Liver (tissue), 9 donors: ENCODE measurements around the gene DACH1. TPM values are rescaled to one million over a fixed set of nuclear protein-coding genes. Genes with fewer than 3 reads are reported as not detected.

ENCODE experiments used
- DNase-seq: peaks from one replicate; pipeline ENCODE4 v3.0.0-alpha.2; 2017; ENCODE audit warnings: low spot score
- H3K27ac ChIP-seq, 2 donors: one replicate each; pipeline ENCODE4 v1.7.0; 2013; ENCODE audit warnings: inconsistent platforms in 2 of 2, low read length in 2 of 2, control low read depth in 1 of 2, low read depth in 1 of 2, mild to moderate bottlenecking in 1 of 2
- H3K27me3 ChIP-seq, 4 donors: one replicate each; pipeline versions ENCODE4 v1.6.1 to v1.7.0; 2013; ENCODE audit warnings: low read length in 3 of 4, inconsistent platforms in 1 of 4, mild to moderate bottlenecking in 1 of 4, moderate library complexity in 1 of 4; ENCODE audit not compliant: control insufficient read depth in 4 of 4, insufficient read depth in 4 of 4
- H3K36me3 ChIP-seq, 4 donors: one replicate each; pipeline versions ENCODE4 v1.6.1 to v1.7.0; 2013; ENCODE audit warnings: low read length in 3 of 4, mild to moderate bottlenecking in 3 of 4, low read depth in 1 of 4, moderate library complexity in 1 of 4; ENCODE audit not compliant: control insufficient read depth in 4 of 4, insufficient read depth in 3 of 4
- H3K4me1 ChIP-seq, 4 donors: one replicate each; pipeline versions ENCODE4 v1.6.1 to v1.7.0; 2013; ENCODE audit warnings: low read length in 3 of 4, mild to moderate bottlenecking in 3 of 4, moderate library complexity in 1 of 4; ENCODE audit not compliant: control insufficient read depth in 4 of 4, insufficient read depth in 4 of 4
- H3K4me3 ChIP-seq, 3 donors: one replicate each; pipeline versions ENCODE4 v1.6.1 to v1.7.0; 2013; ENCODE audit warnings: low read length in 3 of 3, control low read depth in 1 of 3, low read depth in 1 of 3, mild to moderate bottlenecking in 1 of 3
- H3K9ac ChIP-seq, 2 donors: one replicate each; pipeline ENCODE4 v1.7.0; 2013; ENCODE audit warnings: low read length in 2 of 2, mild to moderate bottlenecking in 2 of 2, moderate library complexity in 2 of 2, control low read depth in 1 of 2, low read depth in 1 of 2
- H3K9me3 ChIP-seq, 4 donors: one replicate each; pipeline versions ENCODE4 v1.6.1 to v1.7.0; 2013; ENCODE audit warnings: low read length in 3 of 4; ENCODE audit not compliant: control insufficient read depth in 4 of 4
- EGR1 ChIP-seq, 2 donors: IDR thresholded peaks; 2 replicates each; pipeline ENCODE4 v1.6.1; 2016 to 2018; ENCODE audit warnings: antibody characterized with exemption in 2 of 2, low read depth in 2 of 2
- FOXA1 ChIP-seq: IDR thresholded peaks from 2 replicates; pipeline ENCODE4 v1.6.1; 2016; ENCODE audit warnings: antibody characterized with exemption
- FOXA2 ChIP-seq: IDR thresholded peaks from 2 replicates; pipeline ENCODE4 v1.6.1; 2016; ENCODE audit warnings: antibody characterized with exemption
- GABPA ChIP-seq, 2 donors: IDR thresholded peaks in 1 of 2; conservative IDR thresholded peaks in 1 of 2; 2 replicates each; pipeline ENCODE4 v1.6.1; 2016; ENCODE audit warnings: antibody characterized with exemption in 2 of 2, mild to moderate bottlenecking in 1 of 2, moderate library complexity in 1 of 2
- HNF4A ChIP-seq, 2 donors: conservative IDR thresholded peaks; 2 replicates each; pipeline ENCODE4 v1.6.1; 2016; ENCODE audit warnings: antibody characterized with exemption in 2 of 2, mild to moderate bottlenecking in 2 of 2
- HNF4G ChIP-seq: IDR thresholded peaks from 2 replicates; pipeline ENCODE4 v1.6.1; 2016; ENCODE audit warnings: antibody characterized with exemption
- JUND ChIP-seq, 2 donors: IDR thresholded peaks; 2 replicates each; pipeline ENCODE4 v1.6.1; 2016; ENCODE audit warnings: antibody characterized with exemption in 2 of 2
- NR2F2 ChIP-seq: IDR thresholded peaks from 2 replicates; pipeline ENCODE4 v1.6.1; 2016; ENCODE audit warnings: antibody characterized with exemption
- RAD21 ChIP-seq, 2 donors: IDR thresholded peaks; 2 replicates each; pipeline ENCODE4 v1.6.1; 2016; ENCODE audit warnings: antibody characterized with exemption in 2 of 2, mild to moderate bottlenecking in 2 of 2
- RXRA ChIP-seq, 2 donors: IDR thresholded peaks; 2 replicates each; pipeline ENCODE4 v1.6.1; 2017 to 2018; ENCODE audit warnings: antibody characterized with exemption in 2 of 2, mild to moderate bottlenecking in 1 of 2
- SP1 ChIP-seq: IDR thresholded peaks from 2 replicates; pipeline ENCODE4 v1.6.1; 2018; ENCODE audit warnings: antibody characterized with exemption, mild to moderate bottlenecking
- TAF1 ChIP-seq: conservative IDR thresholded peaks from 2 replicates; pipeline ENCODE4 v1.6.1; 2016; ENCODE audit warnings: antibody characterized with exemption, mild to moderate bottlenecking
- YY1 ChIP-seq: IDR thresholded peaks from 2 replicates; pipeline ENCODE4 v1.6.1; 2016; ENCODE audit warnings: antibody characterized with exemption, mild to moderate bottlenecking
- WGBS: extraction: QIAGEN DNeasy Blood & Tissue Kit; methylation state at CpG from one replicate; pipeline ENCODE4 v1.1.7; 2013; 5-methylcytosine and 5-hydroxymethylcytosine counted together
- polyA plus RNA-seq, 2 donors: library from polyadenylated mRNA; stranded (reverse) in 1 of 2; unstranded in 1 of 2; fragments of 200-250 nt in 1 of 2; fragments of >200 nt in 1 of 2; fragmentation: Nextera tagmentation in 1 of 2; extraction: Ambion mirVana in 1 of 2; gene quantifications; one replicate each; pipeline versions ENCODE4 v1.2.1 to v1.2.3, GENCODE V29; 2013 to 2015
- total RNA-seq, 2 donors: library from RNA; depleted of rRNA; stranded (reverse); fragments of >200 nt; gene quantifications; one replicate each; pipeline ENCODE4 v1.2.3, GENCODE V29; 2014
- TF ChIP-seq, protein P1 (sequence below): IDR thresholded peaks from 2 replicates; pipeline ENCODE4 v1.6.1; 2016; ENCODE audit warnings: antibody characterized with exemption, mild to moderate bottlenecking
- TF ChIP-seq, protein P2 (sequence below): IDR thresholded peaks from 2 replicates; pipeline ENCODE4 v1.6.1; 2016; ENCODE audit warnings: antibody characterized with exemption
- TF ChIP-seq, protein P3 (sequence below): IDR thresholded peaks from 2 replicates; pipeline ENCODE4 v1.6.1; 2016; ENCODE audit warnings: antibody characterized with exemption
- TF ChIP-seq, protein P4 (sequence below): fragments of 150-350 bp; IDR thresholded peaks from 2 replicates; pipeline ENCODE4 v1.5.1; 2017; ENCODE audit warnings: improper control_type of control experiment, low read depth, low read length; ENCODE audit not compliant: missing input control
- TF ChIP-seq, protein P5 (sequence below): IDR thresholded peaks from 2 replicates; pipeline ENCODE4 v1.6.1; 2016; ENCODE audit warnings: antibody characterized with exemption
- donor health status: healthy.
- donor health status: healthy.
- donor health status: healthy.
- donor health status: healthy.
- donor health status: healthy.

Gene DACH1
- total and polyA plus RNA-seq, 4 donors, result 0.28 to 1.9 (median 0.77) TPM

DNA sequence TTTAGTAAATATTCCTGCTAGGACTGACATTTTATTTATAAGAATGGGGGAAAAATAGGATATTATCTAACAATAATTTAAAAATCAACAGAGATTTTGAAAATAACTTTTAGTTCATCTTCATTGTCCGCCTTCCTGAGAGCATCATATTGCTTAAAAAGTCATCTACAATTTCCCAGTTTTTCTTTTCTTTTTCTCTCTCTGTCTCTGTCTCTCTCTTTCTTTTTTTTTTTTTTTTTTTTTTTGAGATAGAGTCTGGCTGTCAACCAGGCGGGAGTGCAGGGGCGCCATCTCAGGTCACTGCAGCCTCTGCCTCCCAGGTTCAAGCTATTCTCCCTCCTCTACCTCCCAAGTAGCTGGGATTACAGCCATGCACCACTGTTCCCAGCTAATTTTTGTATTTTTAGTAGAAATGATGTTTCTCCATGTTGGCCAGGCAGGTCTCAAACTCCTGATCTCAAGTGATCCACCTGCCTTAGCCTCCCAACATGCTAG lies 276.3 kb downstream of the DACH1 start:
- TF ChIP-seq, protein P1, sequence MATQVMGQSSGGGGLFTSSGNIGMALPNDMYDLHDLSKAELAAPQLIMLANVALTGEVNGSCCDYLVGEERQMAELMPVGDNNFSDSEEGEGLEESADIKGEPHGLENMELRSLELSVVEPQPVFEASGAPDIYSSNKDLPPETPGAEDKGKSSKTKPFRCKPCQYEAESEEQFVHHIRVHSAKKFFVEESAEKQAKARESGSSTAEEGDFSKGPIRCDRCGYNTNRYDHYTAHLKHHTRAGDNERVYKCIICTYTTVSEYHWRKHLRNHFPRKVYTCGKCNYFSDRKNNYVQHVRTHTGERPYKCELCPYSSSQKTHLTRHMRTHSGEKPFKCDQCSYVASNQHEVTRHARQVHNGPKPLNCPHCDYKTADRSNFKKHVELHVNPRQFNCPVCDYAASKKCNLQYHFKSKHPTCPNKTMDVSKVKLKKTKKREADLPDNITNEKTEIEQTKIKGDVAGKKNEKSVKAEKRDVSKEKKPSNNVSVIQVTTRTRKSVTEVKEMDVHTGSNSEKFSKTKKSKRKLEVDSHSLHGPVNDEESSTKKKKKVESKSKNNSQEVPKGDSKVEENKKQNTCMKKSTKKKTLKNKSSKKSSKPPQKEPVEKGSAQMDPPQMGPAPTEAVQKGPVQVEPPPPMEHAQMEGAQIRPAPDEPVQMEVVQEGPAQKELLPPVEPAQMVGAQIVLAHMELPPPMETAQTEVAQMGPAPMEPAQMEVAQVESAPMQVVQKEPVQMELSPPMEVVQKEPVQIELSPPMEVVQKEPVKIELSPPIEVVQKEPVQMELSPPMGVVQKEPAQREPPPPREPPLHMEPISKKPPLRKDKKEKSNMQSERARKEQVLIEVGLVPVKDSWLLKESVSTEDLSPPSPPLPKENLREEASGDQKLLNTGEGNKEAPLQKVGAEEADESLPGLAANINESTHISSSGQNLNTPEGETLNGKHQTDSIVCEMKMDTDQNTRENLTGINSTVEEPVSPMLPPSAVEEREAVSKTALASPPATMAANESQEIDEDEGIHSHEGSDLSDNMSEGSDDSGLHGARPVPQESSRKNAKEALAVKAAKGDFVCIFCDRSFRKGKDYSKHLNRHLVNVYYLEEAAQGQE, result no peak
- TF ChIP-seq, protein P2, sequence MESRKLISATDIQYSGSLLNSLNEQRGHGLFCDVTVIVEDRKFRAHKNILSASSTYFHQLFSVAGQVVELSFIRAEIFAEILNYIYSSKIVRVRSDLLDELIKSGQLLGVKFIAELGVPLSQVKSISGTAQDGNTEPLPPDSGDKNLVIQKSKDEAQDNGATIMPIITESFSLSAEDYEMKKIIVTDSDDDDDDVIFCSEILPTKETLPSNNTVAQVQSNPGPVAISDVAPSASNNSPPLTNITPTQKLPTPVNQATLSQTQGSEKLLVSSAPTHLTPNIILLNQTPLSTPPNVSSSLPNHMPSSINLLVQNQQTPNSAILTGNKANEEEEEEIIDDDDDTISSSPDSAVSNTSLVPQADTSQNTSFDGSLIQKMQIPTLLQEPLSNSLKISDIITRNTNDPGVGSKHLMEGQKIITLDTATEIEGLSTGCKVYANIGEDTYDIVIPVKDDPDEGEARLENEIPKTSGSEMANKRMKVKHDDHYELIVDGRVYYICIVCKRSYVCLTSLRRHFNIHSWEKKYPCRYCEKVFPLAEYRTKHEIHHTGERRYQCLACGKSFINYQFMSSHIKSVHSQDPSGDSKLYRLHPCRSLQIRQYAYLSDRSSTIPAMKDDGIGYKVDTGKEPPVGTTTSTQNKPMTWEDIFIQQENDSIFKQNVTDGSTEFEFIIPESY, result no peak
- TF ChIP-seq JUND (IDR thresholded peaks at IDR 0.05), result no peak
- TF ChIP-seq YY1, result no peak
- TF ChIP-seq HNF4G, result no peak
- TF ChIP-seq FOXA2, result no peak
- TF ChIP-seq HNF4A (conservative IDR thresholded peaks at IDR 0.05), result no peak
- no peak for TF ChIP-seq EGR1 (IDR thresholded peaks at IDR 0.05; ENCODE audit: low read depth in 2 of 2)
- TF ChIP-seq GABPA (IDR thresholded peaks at IDR 0.05 in 1 of 2, conservative IDR thresholded peaks at IDR 0.05 in 1 of 2), result no peak
- TF ChIP-seq, protein P3, sequence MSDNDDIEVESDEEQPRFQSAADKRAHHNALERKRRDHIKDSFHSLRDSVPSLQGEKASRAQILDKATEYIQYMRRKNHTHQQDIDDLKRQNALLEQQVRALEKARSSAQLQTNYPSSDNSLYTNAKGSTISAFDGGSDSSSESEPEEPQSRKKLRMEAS, result no peak
- no peak for TF ChIP-seq SP1
- no peak for TF ChIP-seq NR2F2
- no peak for TF ChIP-seq RAD21 (IDR thresholded peaks at IDR 0.05)
- TF ChIP-seq, protein P4, sequence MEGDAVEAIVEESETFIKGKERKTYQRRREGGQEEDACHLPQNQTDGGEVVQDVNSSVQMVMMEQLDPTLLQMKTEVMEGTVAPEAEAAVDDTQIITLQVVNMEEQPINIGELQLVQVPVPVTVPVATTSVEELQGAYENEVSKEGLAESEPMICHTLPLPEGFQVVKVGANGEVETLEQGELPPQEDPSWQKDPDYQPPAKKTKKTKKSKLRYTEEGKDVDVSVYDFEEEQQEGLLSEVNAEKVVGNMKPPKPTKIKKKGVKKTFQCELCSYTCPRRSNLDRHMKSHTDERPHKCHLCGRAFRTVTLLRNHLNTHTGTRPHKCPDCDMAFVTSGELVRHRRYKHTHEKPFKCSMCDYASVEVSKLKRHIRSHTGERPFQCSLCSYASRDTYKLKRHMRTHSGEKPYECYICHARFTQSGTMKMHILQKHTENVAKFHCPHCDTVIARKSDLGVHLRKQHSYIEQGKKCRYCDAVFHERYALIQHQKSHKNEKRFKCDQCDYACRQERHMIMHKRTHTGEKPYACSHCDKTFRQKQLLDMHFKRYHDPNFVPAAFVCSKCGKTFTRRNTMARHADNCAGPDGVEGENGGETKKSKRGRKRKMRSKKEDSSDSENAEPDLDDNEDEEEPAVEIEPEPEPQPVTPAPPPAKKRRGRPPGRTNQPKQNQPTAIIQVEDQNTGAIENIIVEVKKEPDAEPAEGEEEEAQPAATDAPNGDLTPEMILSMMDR, result no peak
- no peak for TF ChIP-seq FOXA1
- TF ChIP-seq, protein P5, sequence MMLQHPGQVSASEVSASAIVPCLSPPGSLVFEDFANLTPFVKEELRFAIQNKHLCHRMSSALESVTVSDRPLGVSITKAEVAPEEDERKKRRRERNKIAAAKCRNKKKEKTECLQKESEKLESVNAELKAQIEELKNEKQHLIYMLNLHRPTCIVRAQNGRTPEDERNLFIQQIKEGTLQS, result no peak
- no peak for TF ChIP-seq TAF1
- no peak for TF ChIP-seq RXRA (IDR thresholded peaks at IDR 0.05)
- WGBS, result 86% methylated on average over 3 of the region's 3 CpGs
- no peaks in the 10 kb centered on the region for H3K36me3 ChIP-seq

More for the DNA sequence above, 276.3 kb downstream of the DACH1 start:
- no peak for DNase-seq
- Histone ChIP-seq H3K4me1 (no peaks in the 10 kb centered on the region), H3K27me3 (no peaks in the 10 kb centered on the region), H3K27ac (no peak overlapping the region), H3K4me3 (no peak overlapping the region), H3K9me3 (no peaks in the 10 kb centered on the region), H3K9ac (no peak overlapping the region)
